A673 (cell line): ENCODE measurements around the gene TNFRSF6B. TPM values are rescaled to one million over a fixed set of nuclear protein-coding genes. Genes with fewer than 3 reads are reported as not detected.

Experiments used
- BruUV-seq: library from RNA; stranded (reverse); fragments of 400-500 nt; replicated peaks from 2 replicates; lab custom pipeline; 2021; lab: Mats Ljungman, UMichigan
- CTCF ChIA-PET: fragments of 300-600 bp; sonication (Branson Sonifier 250); formaldehyde crosslinking; loops from one replicate; lab custom pipeline; 2022; ENCODE audit warnings: antibody characterized with exemption; lab: Charles Lee
- POLR2A ChIA-PET: fragments of 300-600 bp; sonication (Branson Sonifier 250); formaldehyde crosslinking; loops from one replicate; lab custom pipeline; 2022; ENCODE audit warnings: antibody characterized with exemption; ENCODE audit not compliant: low non-redundant PET; lab: Charles Lee
- DNase-seq: peaks from one replicate; pipeline ENCODE4 v3.0.0-alpha.2; 2015; ENCODE audit warnings: low spot score
- H3K27ac ChIP-seq: fragments of 200-600 bp; sonication (generic); 2 replicates; pipeline ENCODE4 v1.5.1; 2016; ENCODE audit warnings: mixed run types, low read depth, mild to moderate bottlenecking, mixed read lengths, antibody characterized with exemption, low read length; ENCODE audit not compliant: poor library complexity, severe bottlenecking
- H3K27me3 ChIP-seq: fragments of 200-600 bp; sonication (generic); replicated peaks from 2 replicates; pipeline ENCODE4 v1.6.1; 2017; ENCODE audit warnings: mixed run types, low read depth, mild to moderate bottlenecking, mixed read lengths, antibody characterized with exemption, low read length; ENCODE audit not compliant: insufficient read depth, poor library complexity
- H3K36me3 ChIP-seq: fragments of 200-600 bp; sonication (generic); 2 replicates; pipeline ENCODE4 v1.6.1; 2016; ENCODE audit warnings: mixed run types, mild to moderate bottlenecking, mixed read lengths, antibody characterized with exemption, low read length; ENCODE audit not compliant: insufficient read depth, poor library complexity, severe bottlenecking
- H3K4me1 ChIP-seq: fragments of 200-600 bp; sonication (generic); 2 replicates; pipeline ENCODE4 v1.6.1; 2017; ENCODE audit warnings: mixed run types, mild to moderate bottlenecking, mixed read lengths, antibody characterized with exemption, low read length; ENCODE audit not compliant: insufficient read depth, poor library complexity, severe bottlenecking
- H3K4me3 ChIP-seq: fragments of 200-600 bp; sonication (generic); 2 replicates; pipeline ENCODE4 v1.5.1; 2016; ENCODE audit warnings: low read depth, mixed run types, mild to moderate bottlenecking, mixed read lengths, low read length; ENCODE audit not compliant: poor library complexity, severe bottlenecking
- H3K9me3 ChIP-seq: fragments of 200-600 bp; sonication (generic); 2 replicates; pipeline ENCODE4 v1.6.1; 2016; ENCODE audit warnings: mixed run types, low read depth, mild to moderate bottlenecking, mixed read lengths, antibody characterized with exemption, low read length; ENCODE audit not compliant: poor library complexity, severe bottlenecking
- EZH2 ChIP-seq: fragments of 200-600 bp; sonication (generic); IDR thresholded peaks from 2 replicates; pipeline ENCODE4 v1.6.1; 2017; ENCODE audit warnings: borderline replicate concordance, low read depth, mild to moderate bottlenecking, mixed read lengths, antibody characterized with exemption, low read length; ENCODE audit not compliant: poor library complexity, severe bottlenecking
- intact Hi-C: fragments of 100-400 bp; cut with micrococcal nuclease; formaldehyde crosslinking; loops from one replicate; pipeline ENCODE4 v1.10.0; 2022; ENCODE audit not compliant: unreplicated experiment
- total RNA-seq: library from RNA; stranded (reverse); gene quantifications from 2 replicates; pipeline ENCODE4 v1.2.3, GENCODE V29; 2021
- TF ChIP-seq, protein P1 (sequence below): fragments of 300-800, 200-600 bp; sonication (generic); conservative IDR thresholded peaks from 2 replicates; pipeline ENCODE4 v1.5.1; 2017; ENCODE audit warnings: low read depth, mild to moderate bottlenecking, antibody characterized with exemption, low read length, moderate library complexity, mixed read lengths

Gene TNFRSF6B
- total RNA-seq, 1 experiment from 2014 or later = not detected

- Histone ChIP-seq H3K36me3 (no peaks in the 10 kb centered on the region), H3K4me1 (peaks cover 8% of the 10 kb centered on the region), H3K4me3 (no peak overlapping the region), H3K27ac (no peak overlapping the region), H3K27me3 (no peaks in the 10 kb centered on the region), H3K9me3 (no peaks in the 10 kb centered on the region)
- ChIA-PET POLR2A (no interaction called here), CTCF (no interaction called here)
- intact Hi-C loops = no loop called here
- no peak for DNase-seq
- TF ChIP-seq, protein P1, sequence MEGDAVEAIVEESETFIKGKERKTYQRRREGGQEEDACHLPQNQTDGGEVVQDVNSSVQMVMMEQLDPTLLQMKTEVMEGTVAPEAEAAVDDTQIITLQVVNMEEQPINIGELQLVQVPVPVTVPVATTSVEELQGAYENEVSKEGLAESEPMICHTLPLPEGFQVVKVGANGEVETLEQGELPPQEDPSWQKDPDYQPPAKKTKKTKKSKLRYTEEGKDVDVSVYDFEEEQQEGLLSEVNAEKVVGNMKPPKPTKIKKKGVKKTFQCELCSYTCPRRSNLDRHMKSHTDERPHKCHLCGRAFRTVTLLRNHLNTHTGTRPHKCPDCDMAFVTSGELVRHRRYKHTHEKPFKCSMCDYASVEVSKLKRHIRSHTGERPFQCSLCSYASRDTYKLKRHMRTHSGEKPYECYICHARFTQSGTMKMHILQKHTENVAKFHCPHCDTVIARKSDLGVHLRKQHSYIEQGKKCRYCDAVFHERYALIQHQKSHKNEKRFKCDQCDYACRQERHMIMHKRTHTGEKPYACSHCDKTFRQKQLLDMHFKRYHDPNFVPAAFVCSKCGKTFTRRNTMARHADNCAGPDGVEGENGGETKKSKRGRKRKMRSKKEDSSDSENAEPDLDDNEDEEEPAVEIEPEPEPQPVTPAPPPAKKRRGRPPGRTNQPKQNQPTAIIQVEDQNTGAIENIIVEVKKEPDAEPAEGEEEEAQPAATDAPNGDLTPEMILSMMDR = no peak
- TF ChIP-seq EZH2 = no peak
- BruUV-seq = no TSS peak
Observed at GRCh38 chr20:63685269-63686026, 11.0 kb upstream of the TNFRSF6B start.

GRCh38 chr20:63686094-63686491 lies 10.4 kb upstream of the TNFRSF6B start:
- H3K9me3 ChIP-seq = no peaks in the 10 kb centered on the region
- intact Hi-C loops = no loop called here
- no peak for DNase-seq
- peaks cover 8% of the 10 kb centered on the region for H3K4me1 ChIP-seq
- H3K27ac ChIP-seq = no peak overlapping the region
- no TSS peak for BruUV-seq
- CTCF ChIA-PET = no interaction called here
- H3K4me3 ChIP-seq = no peak overlapping the region
- no peak for TF ChIP-seq EZH2
- TF ChIP-seq, protein P1 = no peak
- H3K36me3 ChIP-seq = no peaks in the 10 kb centered on the region
- POLR2A ChIA-PET = no interaction called here
- no peaks in the 10 kb centered on the region for H3K27me3 ChIP-seq

- POLR2A ChIA-PET = no interaction called here
- no peak for DNase-seq
- no TSS peak for BruUV-seq
- Histone ChIP-seq H3K27ac (no peak overlapping the region), H3K9me3 (no peaks in the 10 kb centered on the region), H3K27me3 (no peaks in the 10 kb centered on the region), H3K4me1 (peaks cover 8% of the 10 kb centered on the region), H3K4me3 (no peak overlapping the region), H3K36me3 (no peaks in the 10 kb centered on the region)
- CTCF ChIA-PET = no interaction called here
- TF ChIP-seq, protein P1 = no peak
- TF ChIP-seq EZH2 = no peak
- intact Hi-C loops = no loop called here
Observed at GRCh38 chr20:63686492-63687321, 9.7 kb upstream of the TNFRSF6B start.
